Stomach (tissue), 4 donors: ENCODE results near the gene TBCC.

Source experiments
- EP300 ChIP-seq: sonication (generic); formaldehyde crosslinking; IDR thresholded peaks from one replicate; pipeline ENCODE4 v1.6.1; 2017; ENCODE audit warnings: antibody characterized with exemption
- TF ChIP-seq, protein P1 (sequence below), 7 experiments: fragments of 450-650 bp in 4 of 7; fragments of 200-600 bp in 3 of 7; sonication (generic) in 3 of 7; IDR thresholded peaks; one replicate each; pipeline ENCODE4 v1.5.1; 2016 to 2019; ENCODE audit warnings: antibody characterized with exemption in 7 of 7, control low read depth in 2 of 7, mild to moderate bottlenecking in 1 of 7

GRCh38 chr6:42711930-42712329 is 34.0 kb downstream of the TBCC start:
- TF ChIP-seq, protein P1, sequence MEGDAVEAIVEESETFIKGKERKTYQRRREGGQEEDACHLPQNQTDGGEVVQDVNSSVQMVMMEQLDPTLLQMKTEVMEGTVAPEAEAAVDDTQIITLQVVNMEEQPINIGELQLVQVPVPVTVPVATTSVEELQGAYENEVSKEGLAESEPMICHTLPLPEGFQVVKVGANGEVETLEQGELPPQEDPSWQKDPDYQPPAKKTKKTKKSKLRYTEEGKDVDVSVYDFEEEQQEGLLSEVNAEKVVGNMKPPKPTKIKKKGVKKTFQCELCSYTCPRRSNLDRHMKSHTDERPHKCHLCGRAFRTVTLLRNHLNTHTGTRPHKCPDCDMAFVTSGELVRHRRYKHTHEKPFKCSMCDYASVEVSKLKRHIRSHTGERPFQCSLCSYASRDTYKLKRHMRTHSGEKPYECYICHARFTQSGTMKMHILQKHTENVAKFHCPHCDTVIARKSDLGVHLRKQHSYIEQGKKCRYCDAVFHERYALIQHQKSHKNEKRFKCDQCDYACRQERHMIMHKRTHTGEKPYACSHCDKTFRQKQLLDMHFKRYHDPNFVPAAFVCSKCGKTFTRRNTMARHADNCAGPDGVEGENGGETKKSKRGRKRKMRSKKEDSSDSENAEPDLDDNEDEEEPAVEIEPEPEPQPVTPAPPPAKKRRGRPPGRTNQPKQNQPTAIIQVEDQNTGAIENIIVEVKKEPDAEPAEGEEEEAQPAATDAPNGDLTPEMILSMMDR (IDR thresholded peaks at IDR 0.05), result no peak
- TF ChIP-seq EP300, result no peak
